Testis (tissue), 5 donors: Measurements from ENCODE around the gene RILPL2. TPM values are rescaled to one million over a fixed set of nuclear protein-coding genes. Genes with fewer than 3 reads are reported as not detected.
"Not testable (repeated sequence)": the region's sequence is repeated elsewhere in the genome, so short reads cannot be mapped to it uniquely, and the experiment has no call there.

ENCODE experiments used
- DNase-seq: peaks from one replicate; pipeline ENCODE4 v3.0.0-alpha.2; 2019
- H3K27ac ChIP-seq, 2 donors: fragments of 200-600 bp; sonication (generic); one replicate each; pipeline ENCODE4 v1.5.1; 2019
- H3K27me3 ChIP-seq: fragments of 200-600 bp; sonication (generic); one replicate; pipeline ENCODE4 v1.5.1; 2019
- H3K36me3 ChIP-seq: fragments of 200-600 bp; sonication (generic); one replicate; pipeline ENCODE4 v1.5.1; 2017; ENCODE audit warnings: low read depth; ENCODE audit errors: missing control alignments
- H3K4me1 ChIP-seq: fragments of 200-600 bp; sonication (generic); one replicate; pipeline ENCODE4 v1.5.1; 2019
- H3K4me3 ChIP-seq, 2 donors: fragments of 200-600 bp; sonication (generic); one replicate each; pipeline ENCODE4 v1.5.1; 2017 to 2019
- H3K9me3 ChIP-seq: fragments of 200-600 bp; sonication (generic); one replicate; pipeline ENCODE4 v1.5.1; 2017
- CTCF ChIP-seq, 3 experiments: fragments of 450-650 bp in 2 of 3; fragments of 200-600 bp in 1 of 3; sonication (generic) in 1 of 3; IDR thresholded peaks; one replicate each; pipeline ENCODE4 v1.5.1; 2016 to 2019; ENCODE audit warnings: antibody characterized with exemption in 3 of 3, mild to moderate bottlenecking in 2 of 3, moderate library complexity in 1 of 3
- POLR2A ChIP-seq: fragments of 450-650 bp; IDR thresholded peaks from one replicate; pipeline ENCODE4 v1.6.1; 2017; ENCODE audit warnings: antibody characterized with exemption, mild to moderate bottlenecking, moderate library complexity
- WGBS, 2 donors: methylation state at CpG; one replicate each; pipeline ENCODE4 v1.1.5; 2018; 5-methylcytosine and 5-hydroxymethylcytosine counted together
- intact Hi-C: fragments of 100-400 bp; cut with DNase I; formaldehyde crosslinking; loops from one replicate; pipeline ENCODE4 v1.15.1; 2023; ENCODE audit warnings: low total_unique reads
- long read RNA-seq, 2 donors: transcript quantifications; one replicate each; lab custom pipeline, GENCODE V29; 2026
- polyA plus RNA-seq: library from polyadenylated mRNA; stranded (reverse); fragments of 350-450 nt; fragmentation: Illumina TruSeq; extraction: RNeasy Lipid Tissue Mini Kit (QIAGEN cat#74804); gene quantifications from one replicate; pipeline ENCODE4 v1.2.3, GENCODE V29; 2014; ENCODE audit warnings: low read depth, low replicate concordance; ENCODE audit not compliant: insufficient read depth
- total RNA-seq, 2 donors: library from RNA; depleted of rRNA; stranded (reverse); fragments of >200 nt; gene quantifications; one replicate each; pipeline ENCODE4 v1.2.3, GENCODE V29; 2016

Gene RILPL2
- 1 to 10 TPM; 2.2 to 2.8 TPM for total RNA-seq
- polyA plus RNA-seq: 3.6 TPM
- long read RNA-seq, donor 1, full-length matches to known transcripts: 4 of 4 reads
- long read RNA-seq, donor 1, partial matches to known transcripts: 0 of 4 reads
- long read RNA-seq, donor 1, other reads (novel, unspliced or antisense): 0 of 4 reads
- long read RNA-seq, donor 2, full-length matches to known transcripts: 5 of 5 reads
- long read RNA-seq, donor 2, partial matches to known transcripts: 0 of 5 reads
- long read RNA-seq, donor 2, other reads (novel, unspliced or antisense): 0 of 5 reads

GRCh38 chr12:123436017-123436964 is at the start of gene RILPL2:
Gene RILPL2, minus strand, starts transcription at chr12:123436684. Its CDS starts 264 bp downstream, at chr12:123436420.
- Histone ChIP-seq H3K4me1 (peaks cover 13% of the 10 kb centered on the region), H3K4me3 (peak within 1 kb of the TSS; percentile 85), H3K27ac (peak within 1 kb of the TSS; percentile 75 to 79), H3K36me3 (no peaks in the 10 kb centered on the region), H3K27me3 (no peaks in the 10 kb centered on the region), H3K9me3 (no peaks in the 10 kb centered on the region)
- WGBS, 2 donors: 0% methylated on average over 45 to 69 of the region's 69 CpGs
- intact Hi-C loops: no loop called here
- peak in 1 of 3 experiments; percentile 21 for TF ChIP-seq CTCF (IDR thresholded peaks at IDR 0.05)
- TF ChIP-seq POLR2A: no peak
- DNase-seq: peak; percentile 87

- Histone ChIP-seq H3K27me3 (no peaks in the 10 kb centered on the region), H3K4me1 (no peaks in the 10 kb centered on the region), H3K4me3 (no peak overlapping the region), H3K9me3 (no peaks in the 10 kb centered on the region), H3K27ac (no peak overlapping the region), H3K36me3 (no peaks in the 10 kb centered on the region)
- WGBS, 2 donors: 65 to 72% methylated on average over 13 to 14 of the region's 14 CpGs
- intact Hi-C loops: no loop called here
- TF ChIP-seq POLR2A (no peak), CTCF (IDR thresholded peaks at IDR 0.05) (no peak)
- DNase-seq: no peak
Measured at GRCh38 chr12:123485756-123486155, 49.3 kb upstream of the RILPL2 start.

GRCh38 chr12:123483602-123484248 is 47.2 kb upstream of the RILPL2 start:
- intact Hi-C loops: no loop called here
- Histone ChIP-seq H3K27me3 (no peaks in the 10 kb centered on the region), H3K27ac (no peak overlapping the region), H3K4me1 (peaks cover 7% of the 10 kb centered on the region), H3K4me3 (no peak overlapping the region), H3K36me3 (no peaks in the 10 kb centered on the region), H3K9me3 (no peaks in the 10 kb centered on the region)
- TF ChIP-seq CTCF (IDR thresholded peaks at IDR 0.05) (no peak), POLR2A (no peak)
- WGBS, 2 donors: 81 to 88% methylated on average over 15 to 18 of the region's 18 CpGs
- DNase-seq: no peak

GRCh38 chr12:123482876-123483275 is 46.4 kb upstream of the RILPL2 start:
- Histone ChIP-seq H3K9me3 (no peaks in the 10 kb centered on the region), H3K4me3 (no peak overlapping the region), H3K27me3 (no peaks in the 10 kb centered on the region), H3K4me1 (peaks cover 7% of the 10 kb centered on the region), H3K36me3 (no peaks in the 10 kb centered on the region), H3K27ac (no peak overlapping the region)
- DNase-seq: no peak
- TF ChIP-seq CTCF (IDR thresholded peaks at IDR 0.05) (no peak), POLR2A (no peak)
- 79 to 82% methylated on average over 6 of the region's 6 CpGs for WGBS, 2 donors
- intact Hi-C loops: no loop called here

- H3K4me3 ChIP-seq: peak overlapping the region in 1 of 2 donors; percentile 11
- H3K36me3 ChIP-seq, H3K27ac ChIP-seq, DNase-seq, intact Hi-C loops, H3K4me1 ChIP-seq, H3K27me3 ChIP-seq, H3K9me3 ChIP-seq: not testable (repeated sequence)
- 46 to 78% methylated on average over 4 to 5 of the region's 5 CpGs for WGBS, 2 donors
Measured at GRCh38 chr12:123481251-123481650, 44.8 kb upstream of the RILPL2 start.
